ENCODE measurements around the gene NYNRIN. TPM values are rescaled to one million over a fixed set of nuclear protein-coding genes. Genes with fewer than 3 reads are reported as not detected.
"Not testable (repeated sequence)": the region's sequence is repeated elsewhere in the genome, so short reads cannot be mapped to it uniquely, and the experiment has no call there.

NYNRIN gene
- total and polyA plus RNA-seq, 2 of the 8 experiments (the other 6 are each of a cell fraction or from before 2014, with no cell fraction given), result 15.2 to 18.3 TPM

DNA sequence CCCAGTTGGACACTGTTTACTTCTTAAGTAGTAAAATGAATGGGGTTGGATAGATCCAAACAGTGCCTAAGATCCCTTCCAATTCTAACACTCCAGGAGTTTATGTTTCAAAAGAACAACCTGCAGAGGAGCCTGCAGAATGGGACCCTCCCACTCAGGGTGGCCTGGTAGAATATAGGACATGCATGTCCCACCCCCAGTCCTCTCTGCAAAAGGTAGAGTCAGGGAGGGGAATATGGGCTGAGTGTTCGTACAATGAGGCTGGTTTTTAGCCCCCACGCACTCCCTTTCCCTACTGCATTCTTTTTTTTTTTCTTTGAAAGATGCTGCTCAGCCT, 11.8 kb upstream of the NYNRIN start:
- Histone ChIP-seq H4K8ac (ENCODE audit: extremely low read depth, insufficient read depth, low read length) (no peak overlapping the region), H3K79me2 (ENCODE audit: control insufficient read depth in 1 of 2, insufficient read depth in 2 of 2, low read length in 2 of 2) (no peaks in the 10 kb centered on the region), H4K5ac (ENCODE audit: insufficient read length, low read depth, low read length) (no peak overlapping the region), H3K4me2 (ENCODE audit: insufficient read depth in 1 of 2, low read depth in 2 of 2, low read length in 2 of 2) (no peak overlapping the region), H3K56ac (replicated peaks; ENCODE audit: insufficient read length, low read depth, low read length) (no peak overlapping the region), H2BK5ac (ENCODE audit: low read depth, low read length) (no peak overlapping the region), H3K4me3 (ENCODE audit: extremely low read depth in 1 of 4, insufficient read depth in 2 of 4, low read depth in 3 of 4, low read length in 4 of 4) (no peak overlapping the region), H3K4me1 (replicated peaks in 1 of 4; ENCODE audit: control insufficient read depth in 3 of 4, insufficient read depth in 4 of 4, low read length in 3 of 4) (no peaks in the 10 kb centered on the region), H3K9me3 (ENCODE audit: insufficient read depth in 2 of 2, low read depth in 1 of 2, low read length in 1 of 2) (no peaks in the 10 kb centered on the region), H3K27me3 (replicated peaks in 1 of 4; ENCODE audit: control insufficient read depth in 3 of 4, extremely low read depth in 1 of 4, insufficient read depth in 3 of 4, low read length in 3 of 4) (peaks cover 0 to 2% (median 0%) of the 10 kb centered on the region in 4 experiments; a peak in 1 of 7 replicates), H3K27ac (ENCODE audit: low read depth, low read length) (no peak overlapping the region), H3K23ac (ENCODE audit: insufficient read length) (no peak overlapping the region), H3K4ac (replicated peaks; ENCODE audit: insufficient read length, low read depth, low read length) (no peak overlapping the region), H3K9ac (replicated peaks in 1 of 4; ENCODE audit: extremely low read depth in 1 of 4, low read depth in 3 of 4, low read length in 3 of 4) (no peak overlapping the region), H3K23me2 (ENCODE audit: low read depth, low read length) (no peaks in the 10 kb centered on the region), H4K20me1 (replicated peaks in 1 of 2; ENCODE audit: control insufficient read depth in 1 of 2, insufficient read depth in 2 of 2, low read length in 2 of 2) (no peaks in the 10 kb centered on the region), H2AK5ac (ENCODE audit: low read depth, low read length) (no peak overlapping the region), H3K79me1 (ENCODE audit: low read depth, low read length) (no peaks in the 10 kb centered on the region), H2BK120ac (replicated peaks; ENCODE audit: low read depth, low read length) (no peak overlapping the region), H2BK12ac (ENCODE audit: low read depth, low read length) (no peak overlapping the region), H3K18ac (ENCODE audit: extremely low read depth, low read length) (no peak overlapping the region), H2AFZ (ENCODE audit: low read length) (no peak overlapping the region), H3K14ac (ENCODE audit: insufficient read length) (no peak overlapping the region), H2BK20ac (ENCODE audit: low read length) (no peak overlapping the region), H3K36me3 (ENCODE audit: control insufficient read depth in 2 of 4, insufficient read depth in 4 of 4, low read length in 3 of 4) (no peaks in the 10 kb centered on the region), H2BK15ac (ENCODE audit: low read length) (no peak overlapping the region), H4K91ac (replicated peaks; ENCODE audit: insufficient read length, low read length) (no peak overlapping the region)
- 78% methylated on average over 2 of the region's 2 CpGs; no CpG with 5 or more reads in 1 of the 2 experiments for WGBS, 2 experiments (ENCODE audit: extremely low coverage in 1 of 2, insufficient coverage in 1 of 2, insufficient read length in 1 of 2, insufficient replicate concordance in 2 of 2, low coverage in 1 of 2, low lambda C conversion rate in 2 of 2, missing lambda C conversion rate in 1 of 2)
- TF ChIP-seq BRCA1 (IDR thresholded peaks at IDR 0.05; ENCODE audit: low read depth, low read length), result no peak
- no peak for DNase-seq (ENCODE audit: low read depth in 1 of 2, low spot score in 2 of 2)
- FAIRE-seq, result no peak
- POLR2A ChIA-PET (ENCODE audit: partially characterized antibody), result interaction anchor here (1.2 kb wide), 1 partner anchor 26 kb away, joined by 3 read pairs; no protein-coding TSS in a partner anchor
- CTCF ChIA-PET (ENCODE audit: partially characterized antibody), result interaction anchor here (1.1 to 2.0 kb wide), 3 partner anchors 10 to 41 kb away, joined by 3 to 6 read pairs (median 4); no protein-coding TSS in a partner anchor

DNA sequence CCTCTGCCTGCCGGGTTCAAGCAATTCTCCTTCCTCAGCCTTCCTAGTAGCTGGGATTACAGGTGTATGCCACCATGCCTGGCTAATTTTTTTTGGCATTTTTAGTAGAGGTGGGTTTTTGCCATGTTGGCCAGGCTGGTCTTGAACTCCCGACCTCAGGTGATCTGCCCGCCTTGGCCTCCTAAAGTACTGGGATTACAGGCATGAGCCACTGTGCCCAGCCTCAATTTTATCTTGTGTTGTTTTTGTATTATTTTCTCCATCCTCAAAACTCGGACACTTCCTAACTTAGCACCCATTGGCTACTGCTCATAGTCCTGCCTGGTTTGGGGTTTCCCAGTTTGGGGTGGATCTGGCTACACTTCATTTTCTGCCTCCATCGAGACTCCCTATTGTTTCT, 11.2 kb upstream of the NYNRIN start:
- FAIRE-seq, result not testable (repeated sequence)

More for the DNA sequence above, 11.2 kb upstream of the NYNRIN start:
- 91% methylated on average over 5 of the region's 5 CpGs; no CpG with 5 or more reads in 1 of the 2 experiments for WGBS, 2 experiments (ENCODE audit: extremely low coverage in 1 of 2, insufficient coverage in 1 of 2, insufficient read length in 1 of 2, insufficient replicate concordance in 2 of 2, low coverage in 1 of 2, low lambda C conversion rate in 2 of 2, missing lambda C conversion rate in 1 of 2)
- not testable (repeated sequence) for DNase-seq (ENCODE audit: low read depth in 1 of 2, low spot score in 2 of 2); H3K23ac ChIP-seq (ENCODE audit: insufficient read length); H3K79me2 ChIP-seq (ENCODE audit: control insufficient read depth in 1 of 2, insufficient read depth in 2 of 2, low read length in 2 of 2); H3K4me2 ChIP-seq (ENCODE audit: insufficient read depth in 1 of 2, low read depth in 2 of 2, low read length in 2 of 2); H3K4me3 ChIP-seq (ENCODE audit: extremely low read depth in 1 of 4, insufficient read depth in 2 of 4, low read depth in 3 of 4, low read length in 4 of 4); H3K9me3 ChIP-seq (ENCODE audit: insufficient read depth in 2 of 2, low read depth in 1 of 2, low read length in 1 of 2); H3K18ac ChIP-seq (ENCODE audit: extremely low read depth, low read length); H2BK5ac ChIP-seq (ENCODE audit: low read depth, low read length); H3K79me1 ChIP-seq (ENCODE audit: low read depth, low read length); H2BK20ac ChIP-seq (ENCODE audit: low read length); H3K27me3 ChIP-seq (replicated peaks in 1 of 4; ENCODE audit: control insufficient read depth in 3 of 4, extremely low read depth in 1 of 4, insufficient read depth in 3 of 4, low read length in 3 of 4); H3K23me2 ChIP-seq (ENCODE audit: low read depth, low read length); H4K8ac ChIP-seq (ENCODE audit: extremely low read depth, insufficient read depth, low read length); H4K91ac ChIP-seq (replicated peaks; ENCODE audit: insufficient read length, low read length); H3K56ac ChIP-seq (replicated peaks; ENCODE audit: insufficient read length, low read depth, low read length); H3K4me1 ChIP-seq (replicated peaks in 1 of 4; ENCODE audit: control insufficient read depth in 3 of 4, insufficient read depth in 4 of 4, low read length in 3 of 4); H2BK15ac ChIP-seq (ENCODE audit: low read length); H3K4ac ChIP-seq (replicated peaks; ENCODE audit: insufficient read length, low read depth, low read length); H2AFZ ChIP-seq (ENCODE audit: low read length); H3K27ac ChIP-seq (ENCODE audit: low read depth, low read length); H2BK120ac ChIP-seq (replicated peaks; ENCODE audit: low read depth, low read length); H3K36me3 ChIP-seq (ENCODE audit: control insufficient read depth in 2 of 4, insufficient read depth in 4 of 4, low read length in 3 of 4); H2AK5ac ChIP-seq (ENCODE audit: low read depth, low read length); H3K14ac ChIP-seq (ENCODE audit: insufficient read length); H2BK12ac ChIP-seq (ENCODE audit: low read depth, low read length); H4K5ac ChIP-seq (ENCODE audit: insufficient read length, low read depth, low read length); H4K20me1 ChIP-seq (replicated peaks in 1 of 2; ENCODE audit: control insufficient read depth in 1 of 2, insufficient read depth in 2 of 2, low read length in 2 of 2); H3K9ac ChIP-seq (replicated peaks in 1 of 4; ENCODE audit: extremely low read depth in 1 of 4, low read depth in 3 of 4, low read length in 3 of 4)
- ChIA-PET CTCF (ENCODE audit: partially characterized antibody) (interaction anchor here (1.4 to 5.4 kb wide), 6 partner anchors 9 to 44 kb away, joined by 3 to 40 read pairs (median 5); no protein-coding TSS in a partner anchor), POLR2A (ENCODE audit: partially characterized antibody) (interaction anchor here (1.2 to 4.7 kb wide), 2 partner anchors 9 to 25 kb away, joined by 3 to 27 read pairs; no protein-coding TSS in a partner anchor)

All from H1 (cell line).